Astrocyte (in vitro differentiated cells and primary cell): Measurements from ENCODE around the gene OR52M1. TPM values are rescaled to one million over a fixed set of nuclear protein-coding genes. Genes with fewer than 3 reads are reported as not detected.

Experiments used
- DNase-seq: peaks from one replicate; pipeline ENCODE4 v3.0.0-alpha.2; 2010; ENCODE audit warnings: low read depth
- FAIRE-seq: peaks from 2 replicates; lab custom pipeline; 2011; peaks lifted over from hg19 to GRCh38; lab: Jason Lieb, UNC
- H2AFZ ChIP-seq: 2 replicates; pipeline ENCODE4 v1.6.0; 2012; ENCODE audit warnings: low read depth, low read length, inconsistent platforms
- H3K27ac ChIP-seq: 2 replicates; pipeline ENCODE4 v1.5.1; 2011; ENCODE audit warnings: low read depth, low read length, inconsistent platforms
- H3K27me3 ChIP-seq: 2 replicates; pipeline ENCODE4 v1.6.0; 2011; ENCODE audit warnings: low read length, inconsistent platforms; ENCODE audit not compliant: insufficient read depth
- H3K36me3 ChIP-seq: 2 replicates; pipeline ENCODE4 v1.5.1; 2011; ENCODE audit warnings: low read length, inconsistent platforms; ENCODE audit not compliant: insufficient read depth
- H3K4me1 ChIP-seq: 2 replicates; pipeline ENCODE4 v1.5.1; 2011; ENCODE audit warnings: low read length, inconsistent platforms; ENCODE audit not compliant: insufficient read depth
- H3K4me2 ChIP-seq: 2 replicates; pipeline ENCODE4 v1.6.0; 2012; ENCODE audit warnings: low read length, inconsistent platforms
- H3K4me3 ChIP-seq: 2 replicates; pipeline ENCODE4 v1.5.1; 2011; ENCODE audit warnings: low read depth, mild to moderate bottlenecking, low read length, inconsistent platforms; ENCODE audit not compliant: insufficient read depth
- H3K79me2 ChIP-seq: 2 replicates; pipeline ENCODE4 v1.6.0; 2012; ENCODE audit warnings: mild to moderate bottlenecking, low read length, inconsistent platforms; ENCODE audit not compliant: insufficient read depth
- H3K9ac ChIP-seq: 2 replicates; pipeline ENCODE4 v1.6.0; 2012; ENCODE audit warnings: mild to moderate bottlenecking, low read length, inconsistent platforms
- H3K9me3 ChIP-seq: 2 replicates; pipeline ENCODE4 v1.5.1; 2012; ENCODE audit warnings: low read depth, mild to moderate bottlenecking, low read length, inconsistent platforms; ENCODE audit not compliant: insufficient read depth
- H4K20me1 ChIP-seq: 2 replicates; pipeline ENCODE4 v1.6.0; 2012; ENCODE audit warnings: low read length, inconsistent platforms; ENCODE audit not compliant: insufficient read depth
- H3K27ac Mint-ChIP-seq: one replicate; pipeline ENCODE4 v1.8.0; 2021; ENCODE audit warnings: mild to moderate bottlenecking, mixed read lengths; ENCODE audit not compliant: unreplicated experiment
- H3K27me3 Mint-ChIP-seq: one replicate; pipeline ENCODE4 v1.8.0; 2021; ENCODE audit warnings: low read depth, mixed read lengths; ENCODE audit not compliant: unreplicated experiment
- H3K36me3 Mint-ChIP-seq: one replicate; pipeline ENCODE4 v1.8.0; 2021; ENCODE audit warnings: low read depth, mixed read lengths; ENCODE audit not compliant: unreplicated experiment
- H3K4me1 Mint-ChIP-seq: one replicate; pipeline ENCODE4 v1.8.0; 2021; ENCODE audit warnings: low read depth, mixed read lengths; ENCODE audit not compliant: unreplicated experiment
- H3K4me3 Mint-ChIP-seq: one replicate; pipeline ENCODE4 v1.8.0; 2021; ENCODE audit warnings: mild to moderate bottlenecking, moderate library complexity, mixed read lengths; ENCODE audit not compliant: unreplicated experiment
- H3K9me3 Mint-ChIP-seq: one replicate; pipeline ENCODE4 v1.8.0; 2021; ENCODE audit warnings: mild to moderate bottlenecking, mixed read lengths; ENCODE audit not compliant: unreplicated experiment
- EZH2 ChIP-seq: IDR thresholded peaks from 2 replicates; pipeline ENCODE4 v1.6.1; 2012; ENCODE audit warnings: mild to moderate bottlenecking, low read length, inconsistent platforms; ENCODE audit not compliant: insufficient read depth
- total RNA-seq: library from RNA; stranded (reverse); gene quantifications from 2 replicates; pipeline ENCODE4 v1.2.1, GENCODE V29; 2021
- TF ChIP-seq, protein P1 (sequence below): IDR thresholded peaks from 2 replicates; pipeline ENCODE4 v1.5.1; 2011; ENCODE audit warnings: low read depth, mild to moderate bottlenecking, inconsistent platforms, low read length, moderate library complexity; ENCODE audit not compliant: insufficient read depth

OR52M1 gene
- total RNA-seq, 1 donor from 2014 or later, result not detected

- no peaks in the 10 kb centered on the region for H3K36me3 Mint-ChIP-seq
- Histone ChIP-seq H2AFZ (no peak overlapping the region), H3K4me1 (no peaks in the 10 kb centered on the region), H3K9ac (no peak overlapping the region), H3K27ac (no peak overlapping the region), H4K20me1 (no peaks in the 10 kb centered on the region), H3K4me3 (no peak overlapping the region), H3K79me2 (no peaks in the 10 kb centered on the region), H3K4me2 (no peak overlapping the region), H3K9me3 (no peaks in the 10 kb centered on the region), H3K27me3 (no peaks in the 10 kb centered on the region), H3K36me3 (no peaks in the 10 kb centered on the region)
- H3K27me3 Mint-ChIP-seq, result peaks cover 19% of the 10 kb centered on the region
- DNase-seq (no peak), FAIRE-seq (no peak)
- H3K4me1 Mint-ChIP-seq, result no peaks in the 10 kb centered on the region
- no peaks in the 10 kb centered on the region for H3K9me3 Mint-ChIP-seq
- no peak overlapping the region for H3K27ac Mint-ChIP-seq
- TF ChIP-seq, protein P1, sequence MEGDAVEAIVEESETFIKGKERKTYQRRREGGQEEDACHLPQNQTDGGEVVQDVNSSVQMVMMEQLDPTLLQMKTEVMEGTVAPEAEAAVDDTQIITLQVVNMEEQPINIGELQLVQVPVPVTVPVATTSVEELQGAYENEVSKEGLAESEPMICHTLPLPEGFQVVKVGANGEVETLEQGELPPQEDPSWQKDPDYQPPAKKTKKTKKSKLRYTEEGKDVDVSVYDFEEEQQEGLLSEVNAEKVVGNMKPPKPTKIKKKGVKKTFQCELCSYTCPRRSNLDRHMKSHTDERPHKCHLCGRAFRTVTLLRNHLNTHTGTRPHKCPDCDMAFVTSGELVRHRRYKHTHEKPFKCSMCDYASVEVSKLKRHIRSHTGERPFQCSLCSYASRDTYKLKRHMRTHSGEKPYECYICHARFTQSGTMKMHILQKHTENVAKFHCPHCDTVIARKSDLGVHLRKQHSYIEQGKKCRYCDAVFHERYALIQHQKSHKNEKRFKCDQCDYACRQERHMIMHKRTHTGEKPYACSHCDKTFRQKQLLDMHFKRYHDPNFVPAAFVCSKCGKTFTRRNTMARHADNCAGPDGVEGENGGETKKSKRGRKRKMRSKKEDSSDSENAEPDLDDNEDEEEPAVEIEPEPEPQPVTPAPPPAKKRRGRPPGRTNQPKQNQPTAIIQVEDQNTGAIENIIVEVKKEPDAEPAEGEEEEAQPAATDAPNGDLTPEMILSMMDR, result no peak
- no peak for TF ChIP-seq EZH2
- no peak overlapping the region for H3K4me3 Mint-ChIP-seq
Measured at GRCh38 chr11:4589017-4589416, 44.0 kb downstream of the OR52M1 start.

DNA sequence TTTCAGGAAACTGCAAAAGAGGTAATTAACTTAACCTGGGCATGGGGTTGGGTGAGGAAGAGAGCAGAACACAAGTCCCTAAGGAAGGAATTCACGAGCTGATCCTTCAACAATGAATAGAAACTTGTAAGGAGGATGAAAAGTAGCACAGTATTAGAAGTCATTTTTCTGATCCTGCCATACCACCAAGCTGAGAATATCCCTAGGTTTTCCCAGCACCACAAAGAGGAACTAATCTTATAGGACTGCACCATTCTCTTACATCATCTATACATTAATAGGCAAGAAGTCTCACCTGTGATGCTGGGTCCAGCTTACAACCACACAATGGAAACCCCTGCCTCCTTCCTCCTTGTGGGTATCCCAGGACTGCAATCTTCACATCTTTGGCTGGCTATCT, 48.7 kb downstream of the OR52M1 start, which contains the start of gene OR52I1:
Gene OR52I1, plus strand, starts transcription at position 301 of the 400 bp plus-strand sequence. Its CDS starts 0 bp downstream, at position 301.
- no peak within 1 kb of the TSS for H3K27ac Mint-ChIP-seq
- Histone ChIP-seq H3K4me2 (no peak within 1 kb of the TSS), H2AFZ (no peak within 1 kb of the TSS), H3K36me3 (no peaks in the 10 kb centered on the region), H3K79me2 (no peaks in the 10 kb centered on the region), H3K9me3 (no peaks in the 10 kb centered on the region), H3K4me1 (no peaks in the 10 kb centered on the region), H3K27me3 (no peaks in the 10 kb centered on the region), H4K20me1 (no peaks in the 10 kb centered on the region), H3K27ac (no peak within 1 kb of the TSS), H3K9ac (no peak within 1 kb of the TSS), H3K4me3 (no peak within 1 kb of the TSS)
- no peaks in the 10 kb centered on the region for H3K9me3 Mint-ChIP-seq
- TF ChIP-seq, protein P1, result no peak
- FAIRE-seq, result no peak
- peaks cover 2% of the 10 kb centered on the region for H3K27me3 Mint-ChIP-seq
- no peaks in the 10 kb centered on the region for H3K4me1 Mint-ChIP-seq
- H3K36me3 Mint-ChIP-seq, result no peaks in the 10 kb centered on the region
- no peak for DNase-seq
- no peak within 1 kb of the TSS for H3K4me3 Mint-ChIP-seq

Other genes starting within 250 kb of the OR52M1 start
- gene OR52B4, start 176.8 kb upstream of the OR52M1 start, total RNA-seq, result not detected in 2 replicates
- 42.4 and 48.0 TPM in 2 replicates for gene TRIM21, start 151.5 kb upstream of the OR52M1 start, total RNA-seq
- gene OR52K2, start 95.9 kb upstream of the OR52M1 start, total RNA-seq, result 0.23 TPM in 1 of 2 replicates, not detected in the other
- 0.14 and 0.20 TPM in 2 replicates for gene OR52K1, start 62.5 kb upstream of the OR52M1 start, total RNA-seq
- not detected in 2 replicates for gene OR52I2, start 36.6 kb downstream of the OR52M1 start, total RNA-seq
- gene OR52I1, start 48.8 kb downstream of the OR52M1 start, total RNA-seq, result not detected in 2 replicates
- 10.7 and 11.5 TPM in 2 replicates for gene TRIM68, start 63.0 kb downstream of the OR52M1 start, total RNA-seq
- gene OR51D1, start 92.3 kb downstream of the OR52M1 start, total RNA-seq, result not detected in 2 replicates
- gene OR51E1, start 98.8 kb downstream of the OR52M1 start, total RNA-seq, result not detected in 2 replicates
- gene OR51E2, start 152.7 kb downstream of the OR52M1 start, total RNA-seq, result 0.27 and 0.38 TPM in 2 replicates
- not detected in 2 replicates for gene MMP26, start 159.6 kb downstream of the OR52M1 start, total RNA-seq
- not detected in 2 replicates for gene OR51F1, start 224.7 kb downstream of the OR52M1 start, total RNA-seq